Non-pigmented ciliary epithelial cell (primary cell): ENCODE results near the gene SLMAP.

ENCODE experiments used
- DNase-seq: peaks from one replicate; pipeline ENCODE4 v3.0.0-alpha.2; 2010; ENCODE audit warnings: low read depth

SLMAP gene

DNA sequence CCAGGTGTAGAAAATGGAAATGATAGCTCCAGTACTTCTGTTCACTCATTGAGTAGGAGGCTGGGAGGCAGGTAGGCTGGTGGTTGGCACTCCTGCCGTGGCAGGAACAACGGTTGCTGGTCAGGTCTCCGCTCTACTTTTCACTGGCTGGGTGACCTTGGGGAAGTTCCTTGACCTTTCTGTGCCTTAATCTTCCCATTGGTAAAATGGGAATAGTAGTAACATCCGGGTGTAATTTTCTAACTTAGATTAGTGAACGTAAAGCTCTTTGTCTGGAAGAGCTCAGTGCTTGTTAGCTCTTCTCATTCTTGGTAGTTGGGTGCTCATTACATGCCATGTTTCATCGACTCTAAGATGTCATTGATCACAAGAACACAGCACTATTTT, 206.3 kb downstream of the SLMAP start:
- DNase-seq = no peak

GRCh38 chr3:57963811-57964346, 207.8 kb downstream of the SLMAP start:
- no peak for DNase-seq

- DNase-seq = no peak
These were observed 210.7 kb downstream of the SLMAP start for GRCh38 chr3:57966829-57967228.

DNA sequence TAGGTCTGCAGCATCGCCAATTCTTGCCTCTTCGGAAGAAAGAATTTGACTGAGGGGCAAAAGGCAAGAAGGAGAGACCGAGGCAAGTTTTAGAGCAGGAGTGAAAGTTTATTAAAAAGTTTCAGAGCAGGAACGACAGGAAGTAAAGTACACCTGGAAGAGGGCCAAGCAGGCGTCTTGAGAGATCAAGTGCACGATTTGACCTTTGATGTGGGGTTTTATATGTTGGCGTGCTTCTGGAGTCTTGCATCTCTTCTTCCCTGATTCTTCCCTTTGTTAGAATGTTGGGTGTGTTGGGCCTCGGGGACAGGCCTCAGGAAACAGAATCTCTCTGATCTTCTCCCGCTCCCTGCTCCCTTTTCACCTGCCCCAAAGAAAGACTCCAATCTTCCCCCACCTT, 211.5 kb downstream of the SLMAP start:
- no peak for DNase-seq

DNA sequence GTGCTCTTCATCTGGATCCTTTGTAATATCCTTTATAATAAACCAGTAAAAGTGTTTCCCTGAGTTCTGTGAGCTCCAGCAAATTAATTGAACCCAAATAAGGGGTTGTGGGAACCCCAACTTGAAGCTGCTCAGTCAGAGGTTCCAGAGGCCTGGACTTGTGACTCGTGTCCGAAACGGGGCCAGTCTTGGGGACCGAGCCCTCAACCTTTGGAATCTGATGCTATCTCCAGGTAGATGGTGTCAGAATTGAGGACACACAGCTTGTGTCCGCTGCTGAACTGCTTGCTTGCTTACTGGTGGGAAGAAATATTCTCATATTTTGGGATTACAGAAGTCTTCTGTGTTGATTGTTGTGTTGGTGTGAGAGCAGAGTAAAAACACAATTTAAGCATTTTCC, 212.4 kb downstream of the SLMAP start:
- DNase-seq = no peak

- DNase-seq = no peak
These were observed 215.9 kb downstream of the SLMAP start for GRCh38 chr3:57971975-57972374.

GRCh38 chr3:57972531-57973111, 216.5 kb downstream of the SLMAP start:
- no peak for DNase-seq

- DNase-seq = no peak
These were observed 217.8 kb downstream of the SLMAP start for GRCh38 chr3:57973715-57974477.

- DNase-seq = peak; percentile 95
These were observed 218.8 kb downstream of the SLMAP start for GRCh38 chr3:57974796-57975388.

DNA sequence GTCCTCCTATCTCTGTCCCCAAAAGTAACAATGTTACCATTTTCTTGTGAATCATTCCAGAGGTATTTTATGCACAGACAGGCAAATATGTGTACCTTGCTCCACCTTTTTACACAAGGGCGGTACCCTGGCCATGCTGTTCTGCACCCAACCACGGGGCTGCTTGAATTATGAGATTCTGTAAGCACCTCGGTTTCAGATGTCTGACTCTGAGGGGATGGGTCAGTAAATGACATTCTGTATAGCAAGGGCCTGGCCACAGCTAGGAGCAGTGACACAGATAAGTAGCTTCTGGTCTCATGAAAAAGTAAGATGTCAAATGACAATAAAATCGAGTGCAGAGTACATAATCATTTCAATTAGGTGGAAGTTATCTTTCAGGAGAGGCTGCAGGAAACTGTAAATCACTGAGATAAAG, 221.7 kb downstream of the SLMAP start:
- no peak for DNase-seq

GRCh38 chr3:57978316-57978715, 222.2 kb downstream of the SLMAP start:
- DNase-seq = no peak
